Measurements from ENCODE around the gene ZCCHC7.
A peak's percentile ranks its signal among the peaks of the same experiment; 100 is the strongest.
"Not testable (repeated sequence)": the region's sequence is repeated elsewhere in the genome, so short reads cannot be mapped to it uniquely, and the experiment has no call there.

Gene ZCCHC7

GRCh38 chr9:37119907-37120842 lies at the start of gene ZCCHC7:
Gene ZCCHC7, plus strand, starts transcription at chr9:37120574.
- DNase-seq: peak; percentile 95

- not testable (repeated sequence) for DNase-seq
These were observed 45.6 kb upstream of the ZCCHC7 start for GRCh38 chr9:37074790-37075189.

GRCh38 chr9:37079370-37080164 lies 40.8 kb upstream of the ZCCHC7 start:
- DNase-seq: peak; percentile 88

- DNase-seq: not testable (repeated sequence)
These were observed 40.2 kb upstream of the ZCCHC7 start for GRCh38 chr9:37080165-37080628.

- not testable (repeated sequence) for DNase-seq
These were observed 38.9 kb upstream of the ZCCHC7 start for GRCh38 chr9:37081507-37081906.

GRCh38 chr9:37082214-37082765 lies 38.1 kb upstream of the ZCCHC7 start:
- DNase-seq: no peak

GRCh38 chr9:37083654-37084053 lies 36.7 kb upstream of the ZCCHC7 start:
- no peak for DNase-seq

- no peak for DNase-seq
These were observed 35.1 kb upstream of the ZCCHC7 start for GRCh38 chr9:37085233-37085632.

- DNase-seq: not testable (repeated sequence)
These were observed 27.6 kb upstream of the ZCCHC7 start for GRCh38 chr9:37092714-37093295.

GRCh38 chr9:37094751-37095150 lies 25.6 kb upstream of the ZCCHC7 start:
- DNase-seq: no peak

GRCh38 chr9:37096628-37097027 lies 23.7 kb upstream of the ZCCHC7 start:
- DNase-seq: no peak

- DNase-seq: no peak
These were observed 23.1 kb upstream of the ZCCHC7 start for GRCh38 chr9:37097294-37097693.

- no peak for DNase-seq
These were observed 20.0 kb upstream of the ZCCHC7 start for GRCh38 chr9:37100327-37100726.

- DNase-seq: no peak
These were observed 19.6 kb upstream of the ZCCHC7 start for GRCh38 chr9:37100741-37101140.

GRCh38 chr9:37102486-37102885 lies 17.9 kb upstream of the ZCCHC7 start:
- no peak for DNase-seq

- no peak for DNase-seq
These were observed 16.0 kb upstream of the ZCCHC7 start for GRCh38 chr9:37104183-37104889.

- DNase-seq: no peak
These were observed 15.1 kb upstream of the ZCCHC7 start for GRCh38 chr9:37105234-37105633.

- no peak for DNase-seq
These were observed 12.7 kb upstream of the ZCCHC7 start for GRCh38 chr9:37107701-37108100.

GRCh38 chr9:37114442-37114841 lies 5.9 kb upstream of the ZCCHC7 start:
- DNase-seq: not testable (repeated sequence)

GRCh38 chr9:37117956-37118355 lies 2.4 kb upstream of the ZCCHC7 start:
- DNase-seq: no peak

GRCh38 chr9:37119360-37119759 lies 1.0 kb upstream of the ZCCHC7 start:
- no peak for DNase-seq

GRCh38 chr9:37120843-37121335 lies 515 bp downstream of the ZCCHC7 start:
- not testable (repeated sequence) for DNase-seq
